T-helper 9 cell (primary cell): Measurements from ENCODE around the gene PPRC1.

ENCODE experiments used
- DNase-seq: peaks from one replicate; pipeline ENCODE4 v3.0.0-alpha.2; 2020
- total RNA-seq, 2 donors: gene quantifications; one replicate each; lab custom pipeline; 2026; lab: John Stamatoyannopoulos, UW

The PPRC1 gene, protein sequence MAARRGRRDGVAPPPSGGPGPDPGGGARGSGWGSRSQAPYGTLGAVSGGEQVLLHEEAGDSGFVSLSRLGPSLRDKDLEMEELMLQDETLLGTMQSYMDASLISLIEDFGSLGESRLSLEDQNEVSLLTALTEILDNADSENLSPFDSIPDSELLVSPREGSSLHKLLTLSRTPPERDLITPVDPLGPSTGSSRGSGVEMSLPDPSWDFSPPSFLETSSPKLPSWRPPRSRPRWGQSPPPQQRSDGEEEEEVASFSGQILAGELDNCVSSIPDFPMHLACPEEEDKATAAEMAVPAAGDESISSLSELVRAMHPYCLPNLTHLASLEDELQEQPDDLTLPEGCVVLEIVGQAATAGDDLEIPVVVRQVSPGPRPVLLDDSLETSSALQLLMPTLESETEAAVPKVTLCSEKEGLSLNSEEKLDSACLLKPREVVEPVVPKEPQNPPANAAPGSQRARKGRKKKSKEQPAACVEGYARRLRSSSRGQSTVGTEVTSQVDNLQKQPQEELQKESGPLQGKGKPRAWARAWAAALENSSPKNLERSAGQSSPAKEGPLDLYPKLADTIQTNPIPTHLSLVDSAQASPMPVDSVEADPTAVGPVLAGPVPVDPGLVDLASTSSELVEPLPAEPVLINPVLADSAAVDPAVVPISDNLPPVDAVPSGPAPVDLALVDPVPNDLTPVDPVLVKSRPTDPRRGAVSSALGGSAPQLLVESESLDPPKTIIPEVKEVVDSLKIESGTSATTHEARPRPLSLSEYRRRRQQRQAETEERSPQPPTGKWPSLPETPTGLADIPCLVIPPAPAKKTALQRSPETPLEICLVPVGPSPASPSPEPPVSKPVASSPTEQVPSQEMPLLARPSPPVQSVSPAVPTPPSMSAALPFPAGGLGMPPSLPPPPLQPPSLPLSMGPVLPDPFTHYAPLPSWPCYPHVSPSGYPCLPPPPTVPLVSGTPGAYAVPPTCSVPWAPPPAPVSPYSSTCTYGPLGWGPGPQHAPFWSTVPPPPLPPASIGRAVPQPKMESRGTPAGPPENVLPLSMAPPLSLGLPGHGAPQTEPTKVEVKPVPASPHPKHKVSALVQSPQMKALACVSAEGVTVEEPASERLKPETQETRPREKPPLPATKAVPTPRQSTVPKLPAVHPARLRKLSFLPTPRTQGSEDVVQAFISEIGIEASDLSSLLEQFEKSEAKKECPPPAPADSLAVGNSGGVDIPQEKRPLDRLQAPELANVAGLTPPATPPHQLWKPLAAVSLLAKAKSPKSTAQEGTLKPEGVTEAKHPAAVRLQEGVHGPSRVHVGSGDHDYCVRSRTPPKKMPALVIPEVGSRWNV (N-terminal part only)
- total RNA-seq, result 51.4 to 80.2 reads per million in 2 donors

DNA sequence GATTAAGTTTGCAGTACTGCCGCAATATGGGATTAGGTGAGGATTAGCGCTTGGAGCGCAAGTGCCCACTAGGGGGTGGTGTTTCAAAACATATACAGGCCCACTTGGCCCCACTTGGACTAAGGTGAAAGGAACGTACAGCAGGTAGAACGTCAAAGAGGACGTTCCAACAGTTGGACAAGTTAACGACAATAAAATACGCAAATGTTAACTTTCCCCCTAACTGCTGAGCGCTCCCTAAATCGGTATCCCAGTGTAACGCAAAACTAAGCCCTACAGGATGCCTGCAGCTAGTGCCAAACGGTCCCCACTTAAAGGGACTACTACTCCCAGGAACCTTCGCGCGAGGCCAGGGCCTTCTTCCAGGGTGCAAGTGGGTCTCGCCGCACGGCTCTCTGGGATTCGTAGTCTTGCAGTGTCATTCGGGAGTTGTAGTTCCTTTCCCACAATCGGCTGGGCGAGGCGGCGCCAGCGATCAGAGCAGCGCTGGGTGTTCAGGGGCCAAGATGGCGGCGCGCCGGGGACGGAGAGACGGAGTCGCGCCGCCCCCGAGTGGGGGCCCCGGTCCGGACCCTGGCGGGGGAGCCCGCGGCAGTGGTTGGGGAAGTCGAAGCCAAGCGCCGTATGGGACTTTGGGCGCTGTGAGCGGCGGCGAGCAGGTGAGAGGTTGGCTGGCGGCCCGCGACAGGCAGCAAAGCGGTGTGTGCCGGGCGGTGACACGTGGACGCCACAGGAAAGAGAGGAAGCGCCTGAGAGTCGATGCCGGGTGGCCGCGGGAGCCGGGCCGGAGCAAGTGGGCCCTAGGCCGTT is at the start of gene PPRC1:
PPRC1 (plus strand) TSS at position 478 of the 810 bp plus-strand sequence; CDS start at position 507, 29 bp downstream.
- DNase-seq, result peak; percentile 93

DNA sequence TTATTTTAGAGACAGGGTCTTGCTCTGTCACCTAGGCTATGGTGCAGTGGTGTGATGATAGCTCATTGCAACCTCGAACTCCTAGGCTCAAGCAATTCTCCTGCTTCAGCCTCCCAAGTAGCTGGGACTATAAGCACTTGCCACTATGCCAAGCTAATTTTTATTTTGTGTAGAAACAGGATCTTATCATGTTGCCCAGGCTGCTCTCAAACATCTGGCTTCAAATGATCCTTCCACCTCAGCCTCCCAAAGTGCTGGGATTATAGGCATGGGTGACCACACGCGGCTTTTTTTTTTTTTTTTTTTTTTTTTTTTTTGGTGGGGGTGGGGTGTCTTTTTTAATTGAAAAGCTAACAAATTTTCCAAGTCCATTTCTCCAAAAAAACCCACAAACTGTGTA is 49.3 kb upstream of the PPRC1 start:
- no peak for DNase-seq

DNA sequence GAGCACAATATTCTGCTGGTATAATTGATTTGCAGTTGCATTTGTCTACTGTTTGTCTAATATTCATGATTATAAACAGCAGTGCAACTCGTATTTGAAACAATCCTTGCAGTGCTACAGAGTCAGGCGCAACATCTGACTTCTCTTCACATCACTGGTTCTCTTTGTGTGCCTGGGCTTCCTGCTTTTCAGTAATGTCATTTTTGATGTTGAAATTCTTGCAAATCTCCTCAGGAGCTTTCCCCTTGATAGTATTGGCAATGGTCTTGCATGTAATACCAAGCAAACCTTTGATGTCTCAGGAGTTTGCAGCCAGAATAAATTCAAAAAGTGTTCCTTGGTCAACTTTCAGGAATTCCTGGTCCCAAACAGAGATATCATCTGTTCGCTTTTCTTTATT is 47.5 kb upstream of the PPRC1 start:
- no peak for DNase-seq

DNA sequence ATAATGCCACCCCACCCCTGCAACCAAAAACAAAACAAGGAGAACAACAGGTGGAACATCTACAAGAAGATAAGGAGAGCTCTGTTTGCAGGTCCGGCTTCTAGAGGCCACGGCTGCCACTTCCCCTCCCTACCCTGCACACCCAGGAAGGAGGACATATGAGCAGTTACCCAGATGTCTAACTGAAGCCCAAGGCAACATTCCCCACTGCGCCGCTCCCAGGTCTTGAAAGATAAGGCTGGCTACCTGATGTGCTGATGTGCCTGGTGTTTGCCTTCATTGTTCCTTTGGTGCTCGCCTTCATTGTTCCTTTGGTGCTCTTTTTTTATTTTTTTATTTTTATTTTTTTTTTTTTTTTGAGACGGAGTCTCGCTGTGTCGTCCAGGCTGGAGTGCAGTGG is 46.6 kb upstream of the PPRC1 start:
- DNase-seq, result no peak

DNA sequence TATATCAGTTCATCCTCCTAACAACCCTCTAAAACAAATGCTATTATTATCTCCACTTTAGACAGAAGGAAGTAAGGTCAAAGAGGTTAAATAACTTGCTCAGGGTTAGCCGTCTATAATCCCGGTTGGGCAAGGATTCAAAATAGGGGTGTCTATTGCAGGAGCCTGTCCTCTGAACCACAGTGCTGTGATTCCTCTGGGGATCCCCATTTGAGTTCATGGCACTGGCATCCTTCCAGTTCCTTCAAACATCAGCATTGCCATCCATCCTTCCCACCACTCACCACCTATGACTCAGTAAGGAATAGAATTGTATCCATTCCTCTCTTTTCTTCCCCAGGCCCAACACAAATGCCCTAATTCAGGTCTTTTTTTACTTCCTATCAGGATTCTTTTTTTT is 42.1 kb upstream of the PPRC1 start:
- DNase-seq, result no peak

DNA sequence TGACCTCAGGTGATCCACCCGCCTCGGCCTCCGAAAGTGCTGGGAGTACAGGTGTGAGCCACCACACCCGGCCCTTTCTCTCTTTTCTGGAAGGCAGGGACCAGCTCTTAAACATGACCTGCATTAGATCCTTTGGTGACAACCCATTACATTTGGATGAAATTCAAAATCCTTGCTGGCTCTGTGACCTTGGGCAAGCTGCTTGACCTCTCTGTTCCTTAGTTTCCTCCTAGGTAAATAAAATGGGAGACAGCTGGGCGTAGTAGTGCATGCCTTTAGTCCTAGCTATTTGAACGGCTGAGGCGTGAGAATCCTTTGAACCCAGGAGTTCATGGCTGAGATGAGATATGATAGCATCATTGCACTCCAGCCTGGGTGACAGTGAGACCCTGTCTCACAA is 36.4 kb upstream of the PPRC1 start:
- DNase-seq, result no peak

DNA sequence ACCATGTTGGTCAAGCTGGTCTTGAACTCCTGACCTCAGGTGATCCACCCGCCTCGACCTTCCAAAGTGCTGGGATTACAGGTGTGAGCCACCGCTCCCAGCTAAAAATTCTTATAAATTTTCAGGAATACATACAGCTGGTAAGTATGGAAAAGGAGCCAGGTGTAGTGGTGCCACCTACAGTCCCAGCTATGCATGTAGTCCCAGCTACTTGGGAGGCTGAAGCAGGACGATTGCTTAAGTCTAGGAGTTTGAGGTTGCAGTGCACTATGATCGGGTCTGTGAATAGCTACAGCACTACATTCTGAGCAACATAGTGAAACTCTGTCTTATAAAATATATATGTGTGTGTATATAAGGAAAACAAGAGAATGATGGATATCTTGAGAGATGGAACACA is 31.7 kb upstream of the PPRC1 start:
- DNase-seq, result no peak

DNA sequence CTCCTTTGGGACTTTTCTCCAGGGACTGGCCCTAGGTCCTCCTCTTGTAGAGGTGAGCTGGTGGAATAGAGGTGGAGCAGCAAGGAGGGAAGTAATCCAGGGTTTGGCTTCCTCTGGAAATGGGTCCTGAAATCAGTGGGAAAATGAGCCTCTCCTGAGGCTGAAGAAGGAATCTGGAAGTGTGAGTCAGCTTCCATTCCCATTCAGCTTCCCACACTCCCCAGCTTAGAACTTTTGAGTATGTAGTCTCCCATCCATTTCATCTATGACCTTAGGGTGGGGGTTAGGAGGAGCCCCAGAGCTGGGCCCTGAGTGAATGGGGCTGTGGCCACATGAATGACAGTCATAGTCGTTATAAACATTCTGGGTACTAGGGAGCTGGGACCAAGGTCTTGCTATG is 30.4 kb upstream of the PPRC1 start:
- DNase-seq, result no peak

DNA sequence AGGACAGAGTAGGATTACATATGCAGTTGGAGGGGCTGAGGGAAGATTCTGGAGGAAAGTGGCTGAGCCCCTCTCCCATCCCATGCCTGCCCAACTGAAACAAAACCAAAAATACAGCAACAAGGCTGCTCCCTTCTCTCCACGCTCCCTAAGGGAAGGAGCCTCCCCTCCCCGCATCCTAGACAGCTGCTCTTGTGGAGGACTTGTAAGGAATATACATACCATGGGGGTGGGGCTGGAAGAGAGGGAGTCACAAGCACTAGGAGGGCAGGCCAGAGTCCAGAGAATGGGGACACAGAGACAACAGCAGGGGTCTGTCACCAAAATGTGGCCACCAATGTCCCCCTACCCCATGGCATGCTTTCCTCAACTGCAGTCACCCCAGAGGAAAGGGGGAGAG is 25.8 kb upstream of the PPRC1 start:
- DNase-seq, result no peak

DNA sequence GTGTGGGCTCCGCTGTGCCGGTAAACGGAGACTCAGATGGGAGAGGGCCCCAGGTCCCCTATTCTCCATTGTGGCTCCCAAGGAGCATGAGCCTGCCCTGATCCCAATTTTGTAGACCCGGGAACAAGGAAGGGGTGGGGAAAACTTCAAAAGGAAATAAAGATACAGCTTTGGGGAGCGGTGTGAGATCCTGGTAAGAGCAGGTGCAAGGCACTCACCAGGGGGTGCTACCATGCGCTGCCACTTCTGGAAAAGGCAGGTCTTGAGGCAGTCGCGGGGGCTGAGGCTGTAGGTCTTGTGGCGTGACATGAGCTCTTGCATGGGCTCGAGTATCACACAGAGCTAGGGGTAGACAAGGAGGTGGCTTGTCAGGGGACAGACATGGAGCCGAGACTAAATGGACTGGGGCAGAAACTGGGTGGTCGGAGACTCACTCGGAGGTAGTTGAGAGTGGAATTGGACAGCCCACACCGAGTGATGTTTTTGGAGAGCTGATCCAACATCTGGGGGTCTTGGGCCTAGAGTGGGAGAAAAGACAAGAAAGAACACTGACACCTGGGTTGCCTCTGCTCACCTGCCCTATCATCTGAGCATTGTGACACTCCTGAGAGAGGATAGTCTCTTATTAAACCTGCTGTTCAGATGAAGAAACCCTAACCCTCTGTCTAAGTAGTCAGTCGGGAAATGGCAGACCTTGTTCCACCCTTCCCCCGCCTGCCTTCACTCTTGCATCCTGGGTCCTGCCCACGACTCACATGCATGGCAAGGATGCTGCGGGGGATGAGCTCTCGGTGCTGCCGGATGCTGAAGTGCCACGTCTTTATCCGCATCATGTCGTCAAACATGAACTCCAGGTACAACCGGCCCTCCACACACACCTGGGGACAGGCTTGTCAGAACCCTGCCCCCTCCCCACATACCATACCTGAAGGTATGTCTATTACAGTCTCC is 23.4 kb upstream of the PPRC1 start:
- DNase-seq, result no peak

DNA sequence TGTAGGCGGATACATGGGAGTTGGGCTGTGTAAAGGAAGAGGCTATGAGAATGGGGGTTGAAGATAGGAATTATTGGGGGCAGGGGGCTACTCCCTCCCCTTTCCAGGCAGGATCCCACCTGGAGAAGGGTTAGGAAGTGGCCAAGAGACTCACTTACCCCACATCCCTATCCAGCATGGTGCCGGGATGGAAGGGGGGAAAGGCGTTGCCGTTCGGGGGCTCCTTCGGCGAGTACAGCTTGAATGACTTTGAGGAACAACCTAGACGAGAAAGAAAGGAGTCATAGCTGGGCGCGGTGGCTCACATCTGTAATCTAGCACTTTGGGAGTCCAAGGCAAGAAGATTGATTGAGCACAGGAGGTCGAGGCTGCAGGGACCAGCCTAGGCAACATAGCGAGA is 21.6 kb upstream of the PPRC1 start:
- no peak for DNase-seq

DNA sequence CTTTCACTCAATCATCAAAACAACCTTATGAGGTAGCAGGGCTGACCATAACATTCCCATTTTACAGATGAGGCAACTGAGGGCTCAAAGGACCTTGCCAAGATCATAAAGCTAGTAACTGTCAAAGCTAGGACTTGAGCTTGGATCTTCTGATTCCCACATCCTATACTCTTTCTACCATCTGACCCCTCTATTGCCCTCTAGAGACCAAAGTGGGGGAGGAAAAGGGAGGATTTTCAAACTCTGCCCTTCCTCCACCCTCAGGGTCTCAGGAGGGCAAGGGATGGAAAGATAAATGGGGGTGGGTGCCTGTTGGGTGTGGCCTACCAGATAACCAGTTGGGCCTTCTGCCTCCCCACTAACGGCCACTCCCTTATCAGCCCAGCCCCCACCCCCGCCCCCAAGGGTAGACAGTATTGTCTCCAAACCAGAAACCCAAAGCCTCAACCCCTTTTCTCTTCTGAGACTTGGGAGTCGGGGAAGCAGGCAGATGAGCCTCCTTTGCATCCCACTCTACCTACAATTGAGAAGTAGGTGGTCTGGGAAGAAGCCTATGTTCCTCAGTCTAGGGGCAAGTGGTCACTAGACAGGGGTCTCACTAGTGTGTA is 20.5 kb upstream of the PPRC1 start:
- DNase-seq, result no peak

DNA sequence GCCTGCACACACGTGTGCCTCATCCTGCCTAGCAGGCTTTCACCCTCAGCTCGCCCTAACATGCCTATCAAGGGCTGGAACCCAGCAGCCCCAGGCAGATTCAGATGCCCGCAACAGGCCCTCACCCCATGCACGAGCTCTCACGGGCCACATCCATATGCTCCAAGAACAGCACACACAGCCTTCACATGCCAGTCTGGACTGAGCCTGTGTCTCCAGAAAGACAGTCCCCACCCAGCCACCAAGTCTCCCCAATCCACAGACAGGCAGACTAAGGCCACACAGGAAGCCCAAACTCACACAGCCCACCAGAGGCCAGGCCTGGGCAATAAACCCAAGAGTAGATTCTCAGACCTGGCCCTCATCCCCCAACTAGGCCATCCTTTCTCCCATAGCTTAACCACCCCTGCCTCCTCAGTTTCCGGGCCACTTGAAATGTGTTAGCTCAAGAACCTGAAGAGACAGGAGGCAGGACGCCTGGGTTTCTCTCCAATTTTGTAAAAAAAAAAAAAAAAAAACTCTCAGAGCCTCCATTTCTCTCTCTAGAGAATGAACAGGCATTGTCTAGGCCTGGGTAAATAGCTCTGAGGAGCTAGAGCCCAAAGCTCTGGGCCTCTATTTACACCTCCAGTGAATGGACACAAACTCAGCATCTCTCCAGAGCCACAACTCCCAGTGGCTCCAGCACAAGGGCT is 19.4 kb upstream of the PPRC1 start:
- DNase-seq, result no peak

DNA sequence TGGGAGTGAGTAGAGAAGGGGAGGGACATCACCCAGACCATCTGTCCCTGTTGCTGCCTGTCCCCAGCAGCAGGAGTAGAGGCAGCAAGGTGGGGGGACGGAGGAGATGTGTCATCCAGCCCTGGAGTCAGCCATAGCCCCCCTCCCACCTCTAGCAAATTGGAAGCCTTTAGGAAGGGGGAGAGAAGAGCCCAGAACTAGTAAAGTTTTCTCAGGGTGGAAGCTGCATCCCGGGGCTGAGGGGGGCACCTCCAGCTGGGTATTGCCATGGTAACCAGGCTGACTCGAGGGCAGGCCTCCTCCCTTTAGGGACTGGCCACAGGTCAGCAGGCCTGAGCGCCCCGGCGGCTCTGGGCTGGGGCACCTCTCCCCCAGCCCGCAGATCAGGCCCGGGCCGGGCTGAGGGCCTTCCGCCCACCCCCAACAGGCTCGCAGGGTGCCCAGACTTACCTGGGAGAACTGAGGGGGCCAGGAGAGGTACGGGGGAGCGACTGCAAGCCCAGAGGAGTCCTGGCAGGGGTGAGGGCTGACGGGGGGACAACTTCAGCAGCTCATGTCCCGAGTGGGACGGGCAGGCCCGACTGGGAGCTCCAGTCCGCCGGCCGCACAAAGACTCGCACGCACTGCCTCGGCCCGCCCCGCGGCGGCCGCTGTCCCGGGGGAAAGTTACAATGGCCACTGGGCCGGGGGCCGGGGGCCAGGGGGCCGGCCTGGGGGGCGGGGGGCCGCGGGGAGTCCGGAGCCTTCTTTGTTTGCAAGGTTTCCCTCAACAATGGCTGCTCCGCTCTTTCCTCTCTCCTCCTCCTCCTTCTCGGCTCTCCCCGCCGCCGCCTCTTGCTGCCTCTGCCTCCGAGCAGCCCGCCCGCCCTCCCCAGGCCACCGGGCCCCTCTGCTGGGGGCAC is 18.6 kb upstream of the PPRC1 start:
- no peak for DNase-seq

DNA sequence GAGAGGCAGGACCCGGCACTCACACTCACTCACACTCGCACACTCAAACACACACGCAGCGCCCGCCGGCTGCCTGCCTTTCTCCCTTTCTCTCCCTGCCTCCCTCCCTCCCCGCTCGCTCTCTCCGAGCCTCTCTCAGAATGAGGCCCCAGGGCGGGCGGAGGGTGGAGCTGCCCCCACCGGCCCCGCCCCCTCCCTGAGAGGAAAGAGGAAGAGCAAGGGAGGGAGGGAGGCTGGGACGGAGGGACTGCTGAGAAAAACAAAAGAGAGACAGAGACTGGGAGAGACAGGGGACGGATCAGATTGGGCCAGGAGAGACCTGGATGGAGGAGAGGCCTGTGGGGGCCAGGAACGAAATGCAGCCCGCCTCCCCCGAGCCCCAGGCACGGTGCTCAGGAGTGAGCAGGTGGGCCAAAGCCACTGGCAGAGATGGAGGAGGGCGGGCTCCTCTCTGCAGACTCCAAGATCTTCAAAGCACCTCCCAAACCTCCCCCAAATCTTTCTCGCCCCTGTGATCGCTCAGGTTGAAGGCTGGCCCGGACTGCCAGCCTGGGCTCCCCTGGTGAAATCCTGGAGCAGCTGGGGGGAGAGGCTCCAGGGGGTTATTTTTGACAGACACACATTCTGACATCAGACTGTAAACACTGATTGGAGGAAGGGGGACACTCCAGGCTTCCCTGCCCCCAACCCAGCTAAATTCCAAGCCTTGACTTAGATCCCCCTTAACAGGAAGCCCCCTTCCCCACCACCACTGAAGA is 17.8 kb upstream of the PPRC1 start:
- peak; percentile 81 for DNase-seq

DNA sequence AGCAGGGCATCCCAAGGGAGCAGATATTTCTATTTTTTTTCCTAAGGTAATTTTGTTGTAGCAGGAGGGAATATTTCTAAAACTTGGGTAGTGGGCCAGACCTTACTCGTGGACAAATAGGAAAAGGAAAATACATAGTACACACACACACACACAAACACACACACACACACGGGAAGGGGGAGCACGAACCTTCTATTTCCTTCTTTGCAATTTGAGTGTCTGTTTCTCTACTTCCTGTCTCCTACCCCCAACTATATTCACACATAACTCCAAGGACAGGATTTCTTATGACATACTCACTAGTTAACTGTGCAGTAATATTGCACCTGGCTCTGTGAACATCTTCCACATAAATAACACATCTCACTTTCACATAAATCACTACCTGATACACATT is 17.1 kb upstream of the PPRC1 start:
- no peak for DNase-seq

DNA sequence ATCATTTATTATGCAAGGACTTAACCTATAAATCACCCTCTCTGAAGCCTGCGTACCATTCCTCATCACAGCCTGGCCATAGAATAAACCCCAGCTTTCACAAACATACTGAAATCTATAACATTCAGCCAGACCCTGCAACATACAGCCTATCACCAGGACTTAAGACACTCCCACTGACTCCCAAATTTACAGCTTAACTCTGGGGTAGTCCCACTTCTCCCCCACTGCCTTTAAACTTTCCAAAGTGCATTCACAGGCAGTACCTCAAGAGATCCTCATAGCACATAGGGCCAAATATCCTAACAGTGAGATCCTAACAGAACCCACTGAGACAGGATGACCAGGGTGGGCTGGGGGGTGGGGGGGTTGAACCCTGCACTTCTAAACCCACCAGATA is 16.2 kb upstream of the PPRC1 start:
- DNase-seq, result no peak
